ENCODE data around the gene PGA5.
"Not testable (repeated sequence)": the region's sequence is repeated elsewhere in the genome, so short reads cannot be mapped to it uniquely, and the experiment has no call there.

The PGA5 gene

GRCh38 chr11:61240875-61241274 lies at the start of gene PGA5:
TSS of gene PGA5 (plus strand) at chr11:61241175. CDS start at chr11:61241227, 52 bp downstream.
- not testable (repeated sequence) for DNase-seq

DNA sequence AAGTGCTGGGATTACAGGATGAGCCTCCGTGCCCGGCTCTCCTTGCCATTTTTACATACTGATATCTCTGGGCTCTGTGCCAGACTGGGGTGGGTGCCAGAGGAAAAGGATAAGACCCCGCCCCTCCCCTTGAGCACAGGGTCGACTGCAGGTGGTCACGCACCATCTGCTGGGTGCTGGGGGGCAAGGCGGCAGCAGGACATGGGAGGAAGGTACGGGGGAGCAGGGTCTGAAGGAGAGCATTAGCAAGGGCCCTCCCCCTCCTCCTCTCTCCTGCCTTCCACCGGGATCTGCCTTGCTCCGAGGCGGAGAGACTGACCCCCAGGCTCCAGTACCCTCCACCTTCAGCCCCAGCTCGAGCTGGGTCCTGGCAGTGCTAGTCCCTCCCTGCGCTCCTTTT lies 47.4 kb upstream of the PGA5 start:
- DNase-seq: no peak

- DNase-seq: no peak
These were observed 46.8 kb upstream of the PGA5 start for GRCh38 chr11:61194169-61194671.

DNA sequence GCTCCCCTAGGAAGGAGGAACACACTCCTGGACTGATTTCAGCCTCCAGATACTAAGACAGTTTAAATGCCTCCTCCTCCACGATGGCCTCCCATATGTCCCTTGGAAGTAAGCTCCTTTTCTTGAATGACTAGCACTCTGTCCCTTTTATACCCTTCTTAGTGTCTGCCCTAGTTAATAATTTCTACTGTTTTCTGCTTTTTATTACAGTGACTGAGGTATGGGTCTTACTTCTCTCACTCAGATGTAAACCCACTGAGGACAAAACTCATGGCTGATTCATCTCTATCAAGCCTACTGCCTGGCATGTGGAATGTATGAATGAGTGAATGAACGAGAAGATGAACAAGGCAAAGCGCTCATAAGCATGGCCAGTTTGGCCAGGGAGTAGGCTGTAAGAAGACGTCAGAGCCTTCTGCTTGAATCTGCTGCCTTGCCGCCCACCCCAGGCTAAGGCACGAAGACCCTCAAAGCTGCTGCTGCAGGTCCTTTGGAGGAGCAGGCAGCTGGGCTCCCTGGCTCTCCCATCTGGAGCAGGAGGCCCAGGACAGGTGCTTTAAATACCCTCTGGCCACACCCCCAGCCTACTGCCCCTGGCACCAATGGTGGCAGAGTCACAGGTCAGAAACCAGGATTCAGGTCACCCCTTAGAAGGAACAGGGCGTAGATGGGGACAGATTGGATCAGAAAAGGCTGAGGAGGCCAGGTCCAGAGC lies 45.8 kb upstream of the PGA5 start:
- no peak for DNase-seq

DNA sequence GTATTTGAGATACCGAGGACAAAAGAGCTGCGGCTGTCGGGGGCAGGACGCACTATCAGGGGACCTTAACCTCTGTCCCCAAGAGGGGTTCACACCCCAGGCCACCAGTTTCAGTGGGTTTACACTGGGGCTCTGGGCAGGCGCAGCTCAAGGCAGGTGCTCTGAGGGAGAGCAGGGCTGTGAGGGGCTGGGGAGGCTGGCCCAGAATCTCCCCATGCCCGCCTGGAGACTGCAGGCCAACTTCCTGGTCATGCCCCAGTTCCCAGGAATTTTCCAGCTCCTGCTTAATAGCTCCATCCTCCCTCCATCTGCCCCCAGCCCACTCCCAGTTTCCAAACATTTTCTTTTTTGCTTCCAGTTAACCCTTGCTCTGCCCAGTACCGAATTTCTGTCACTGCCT lies 45.3 kb upstream of the PGA5 start:
- DNase-seq: no peak

- no peak for DNase-seq
These were observed 42.6 kb upstream of the PGA5 start for GRCh38 chr11:61198361-61198760.

- DNase-seq: no peak
These were observed 41.9 kb upstream of the PGA5 start for GRCh38 chr11:61198948-61199523.

DNA sequence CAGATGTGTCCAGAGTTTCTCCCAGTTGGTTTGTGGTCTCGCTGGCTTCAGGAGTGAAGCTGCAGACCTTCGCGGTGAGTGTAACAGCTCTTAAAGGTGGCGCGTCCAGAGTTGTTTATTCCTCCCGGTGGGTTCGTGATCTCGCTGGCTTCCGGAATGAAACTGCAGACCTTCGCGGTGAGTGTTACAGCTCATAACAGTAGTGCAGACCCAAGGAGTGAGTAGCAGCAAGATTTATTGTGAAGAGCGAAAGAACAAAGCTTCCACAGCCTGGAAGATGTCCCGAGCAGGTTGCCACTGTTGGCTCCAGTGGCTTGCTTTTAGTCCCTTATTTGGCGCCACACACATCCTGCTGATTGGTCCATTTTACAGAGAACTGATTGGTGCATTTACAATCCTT lies 39.5 kb upstream of the PGA5 start:
- no peak for DNase-seq

- DNase-seq: not testable (repeated sequence)
These were observed 37.8 kb upstream of the PGA5 start, which contains the start of gene PGA3 for GRCh38 chr11:61202950-61203746. TSS of gene PGA3 (plus strand) at chr11:61203515. CDS start at chr11:61203565, 50 bp downstream.

GRCh38 chr11:61203873-61204272 lies 37.1 kb upstream of the PGA5 start:
- not testable (repeated sequence) for DNase-seq

GRCh38 chr11:61204502-61205059 lies 36.4 kb upstream of the PGA5 start:
- not testable (repeated sequence) for DNase-seq

- not testable (repeated sequence) for DNase-seq
These were observed 33.2 kb upstream of the PGA5 start for GRCh38 chr11:61207636-61208310.

GRCh38 chr11:61210629-61211028 lies 30.3 kb upstream of the PGA5 start:
- DNase-seq: not testable (repeated sequence)

DNA sequence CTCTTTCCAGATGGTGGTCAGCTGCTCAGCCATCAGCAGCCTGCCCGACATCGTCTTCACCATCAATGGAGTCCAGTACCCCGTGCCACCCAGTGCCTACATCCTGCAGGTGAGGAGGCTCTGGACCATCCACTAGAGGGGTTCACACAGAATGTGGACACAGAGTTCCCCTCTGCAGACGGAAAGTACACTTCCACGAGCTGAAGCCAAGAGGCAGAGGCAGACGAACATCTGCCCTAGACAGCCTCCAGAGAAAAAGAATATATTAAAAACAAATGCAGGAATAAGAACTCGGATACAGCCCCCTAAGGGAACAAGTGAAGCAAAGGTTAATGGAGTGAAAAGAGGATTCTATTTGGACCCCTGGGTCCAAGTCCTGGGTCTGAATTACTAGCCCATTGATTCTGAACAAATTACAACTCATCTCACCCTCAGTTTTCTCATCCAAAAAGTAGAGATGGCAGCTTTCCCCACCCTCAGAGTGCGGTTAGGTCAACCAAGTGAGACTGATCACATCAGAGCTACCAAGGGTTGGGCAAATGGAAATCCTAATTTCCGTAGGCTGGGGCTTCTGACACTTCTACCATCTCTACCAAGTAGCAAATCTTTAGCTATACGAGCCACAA lies 29.5 kb upstream of the PGA5 start:
- not testable (repeated sequence) for DNase-seq

GRCh38 chr11:61212202-61212601 lies 28.8 kb upstream of the PGA5 start:
- DNase-seq: not testable (repeated sequence)

GRCh38 chr11:61213711-61214324 lies 27.2 kb upstream of the PGA5 start:
- DNase-seq: not testable (repeated sequence)

- not testable (repeated sequence) for DNase-seq
These were observed 22.7 kb upstream of the PGA5 start for GRCh38 chr11:61218306-61218705.

DNA sequence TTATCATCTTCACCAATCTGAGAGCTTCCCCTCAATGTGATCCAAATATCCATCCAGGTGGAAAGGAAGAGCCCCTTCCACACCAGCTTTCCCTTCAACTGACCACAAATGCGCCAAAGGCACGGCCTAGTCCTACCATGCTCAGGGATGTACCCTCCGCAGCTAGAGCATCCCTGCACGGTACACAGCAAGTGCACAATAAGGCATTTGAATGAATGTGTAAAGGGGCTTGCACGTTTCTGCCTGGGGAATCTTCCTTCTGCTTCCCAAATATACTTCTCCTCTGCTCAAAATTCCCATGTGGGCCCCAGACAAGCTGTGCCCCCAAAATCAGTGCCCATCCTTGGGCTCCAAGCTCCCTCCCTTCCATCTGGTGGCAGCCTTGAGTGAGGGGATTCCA lies 22.0 kb upstream of the PGA5 start:
- DNase-seq: not testable (repeated sequence)

GRCh38 chr11:61222047-61222446 lies 18.9 kb upstream of the PGA5 start, which contains the start of gene PGA4:
TSS of gene PGA4 (plus strand) at chr11:61222347. CDS start at chr11:61222401, 54 bp downstream.
- not testable (repeated sequence) for DNase-seq

GRCh38 chr11:61222692-61223091 lies 18.3 kb upstream of the PGA5 start:
- DNase-seq: not testable (repeated sequence)

DNA sequence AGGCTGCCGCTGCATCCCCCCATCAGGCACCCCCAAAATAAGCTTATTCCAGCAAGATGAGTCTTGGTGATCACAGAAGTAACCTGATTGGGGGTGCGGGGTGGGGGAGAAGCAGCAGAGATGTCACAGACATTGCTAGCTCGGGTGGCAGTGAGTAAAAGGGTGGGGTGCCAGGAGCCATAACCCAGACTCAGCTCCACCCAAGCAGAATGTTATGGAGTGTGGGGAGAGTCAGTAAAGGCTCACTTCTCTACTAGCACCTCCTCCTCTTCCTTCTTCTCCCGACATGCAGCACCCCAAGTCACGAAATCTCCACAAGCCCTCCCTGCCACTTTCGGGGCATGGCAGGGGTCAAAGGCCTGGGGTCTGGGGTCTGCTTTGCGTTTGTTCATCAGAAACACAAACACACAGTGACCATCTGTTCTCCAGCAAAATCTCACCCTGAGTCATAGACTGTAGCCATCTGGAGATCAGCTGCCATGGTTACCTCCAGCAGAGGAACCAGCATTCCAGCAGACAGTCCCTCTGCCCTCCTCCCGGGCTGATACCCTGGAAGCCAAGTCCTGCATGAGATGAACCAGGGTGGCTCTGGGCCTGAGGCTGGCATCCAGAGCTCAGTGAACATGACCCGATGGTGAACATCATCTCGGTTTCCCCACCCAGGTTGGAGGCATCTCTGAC lies 14.4 kb upstream of the PGA5 start:
- DNase-seq: not testable (repeated sequence)

Data from NCI-H510A treated with DMSO at 0.1 percent for 48 hours (cell line).